Caco-2 (cell line): Measurements from ENCODE around the gene GOLPH3. TPM values are rescaled to one million over a fixed set of nuclear protein-coding genes. Genes with fewer than 3 reads are reported as not detected.

Experiments used
- Bru-seq: library from RNA; stranded (reverse); fragments of 400-500 nt; gene quantifications from one replicate; lab custom pipeline; 2021; lab: Mats Ljungman, UMichigan
- BruChase-seq, 2 experiments: library from RNA; stranded (reverse); fragments of 400-500 nt; gene quantifications; one replicate each; lab custom pipeline; 2021; lab: Mats Ljungman, UMichigan
- BruUV-seq: library from RNA; stranded (reverse); fragments of 400-500 nt; replicated peaks from 2 replicates; lab custom pipeline; 2021; lab: Mats Ljungman, UMichigan
- CTCF ChIA-PET: fragments of 300-600 bp; sonication (Branson Sonifier 250); formaldehyde crosslinking; loops from one replicate; lab custom pipeline; 2022; ENCODE audit warnings: antibody characterized with exemption; lab: Charles Lee
- POLR2A ChIA-PET: fragments of 300-600 bp; sonication (Branson Sonifier 250); formaldehyde crosslinking; loops from one replicate; lab custom pipeline; 2022; ENCODE audit warnings: antibody characterized with exemption; lab: Charles Lee
- DNase-seq, 2 experiments: peaks; one replicate each; pipeline versions ENCODE4 v3.0.0 to v3.0.0-alpha.2; 2020 to 2022
- H3K27me3 ChIP-seq: replicated peaks from 2 replicates; pipeline ENCODE4 v1.6.0; 2011; ENCODE audit warnings: low read length; ENCODE audit not compliant: control insufficient read depth, insufficient read depth
- H3K36me3 ChIP-seq: 2 replicates; pipeline ENCODE4 v1.5.1; 2011; ENCODE audit warnings: low read length; ENCODE audit not compliant: control insufficient read depth, insufficient read depth
- H3K4me1 ChIP-seq: fragments of 250-450 bp; sonication (Bioruptor Pico); 2 replicates; pipeline ENCODE4 v1.5.1; 2020; ENCODE audit warnings: mild to moderate bottlenecking
- H3K4me3 ChIP-seq: 2 replicates; pipeline ENCODE4 v1.5.1; 2011; ENCODE audit warnings: low read depth, mild to moderate bottlenecking, control low read depth, low read length
- H3K9me3 ChIP-seq: fragments of 250-450 bp; sonication (Bioruptor Pico); 2 replicates; pipeline ENCODE4 v1.5.1; 2020; ENCODE audit warnings: mild to moderate bottlenecking, moderate library complexity
- H3K27ac Mint-ChIP-seq: one replicate; pipeline ENCODE4 v1.8.0; 2022; ENCODE audit warnings: mixed read lengths; ENCODE audit not compliant: unreplicated experiment
- H3K27me3 Mint-ChIP-seq: one replicate; pipeline ENCODE4 v1.8.0; 2022; ENCODE audit warnings: mixed read lengths; ENCODE audit not compliant: insufficient read depth, unreplicated experiment
- H3K36me3 Mint-ChIP-seq: one replicate; pipeline ENCODE4 v1.8.0; 2022; ENCODE audit warnings: mild to moderate bottlenecking, mixed read lengths; ENCODE audit not compliant: insufficient read depth, unreplicated experiment
- H3K4me1 Mint-ChIP-seq: one replicate; pipeline ENCODE4 v1.8.0; 2022; ENCODE audit warnings: low read depth, mixed read lengths; ENCODE audit not compliant: unreplicated experiment
- H3K4me3 Mint-ChIP-seq: one replicate; pipeline ENCODE4 v1.8.0; 2022; ENCODE audit warnings: mild to moderate bottlenecking, moderate library complexity, mixed read lengths; ENCODE audit not compliant: unreplicated experiment
- H3K9me3 Mint-ChIP-seq: one replicate; pipeline ENCODE4 v1.8.0; 2022; ENCODE audit warnings: mixed read lengths; ENCODE audit not compliant: unreplicated experiment
- intact Hi-C: fragments of 100-400 bp; cut with micrococcal nuclease; formaldehyde crosslinking; loops from one replicate; pipeline ENCODE4 v1.10.0; 2022; ENCODE audit not compliant: unreplicated experiment
- long read RNA-seq: library from polyadenylated mRNA; stranded (forward); transcript quantifications from one replicate; pipeline ENCODE4 v2.0.0, GENCODE V29; 2022
- total RNA-seq: library from RNA; stranded (reverse); gene quantifications from 2 replicates; pipeline ENCODE4 v1.2.3, GENCODE V29; 2022
- TF ChIP-seq, protein P1 (sequence below), 2 experiments: fragments of 200-600 bp in 1 of 2; IDR thresholded peaks; 1 replicate in 1 of 2; 2 replicates in 1 of 2; pipeline versions ENCODE4 v1.5.1 to v1.8.0; 2011 to 2022; ENCODE audit warnings: antibody characterized with exemption in 1 of 2, control low read depth in 1 of 2, inconsistent platforms in 1 of 2, low read depth in 1 of 2, low read length in 1 of 2, mild to moderate bottlenecking in 1 of 2, moderate library complexity in 1 of 2; ENCODE audit not compliant: insufficient read depth in 1 of 2, severe bottlenecking in 1 of 2, unreplicated experiment in 1 of 2

GOLPH3 gene
- total RNA-seq (107 and 122 TPM in 2 replicates), Bru-seq, nascent RNA (percentile 96 among the genes with signal in this experiment), BruChase-seq, experiment 1, labeled RNA remaining after a 2-hour chase (percentile 96 among the genes with signal in this experiment), BruChase-seq, experiment 2, labeled RNA remaining after a 6-hour chase (percentile 96 among the genes with signal in this experiment)
- long read RNA-seq, transcript GOLPH3-201 (4 exons, 2,721 nt) = major isoform, 208 of 223 reads
- long read RNA-seq, transcript GOLPH3-203 (3 exons, 665 nt) = minor isoform, 5 of 223 reads
- long read RNA-seq, partial matches to known transcripts = 1 of 223 reads
- long read RNA-seq, other reads (novel, unspliced or antisense) = 8 of 223 reads

DNA sequence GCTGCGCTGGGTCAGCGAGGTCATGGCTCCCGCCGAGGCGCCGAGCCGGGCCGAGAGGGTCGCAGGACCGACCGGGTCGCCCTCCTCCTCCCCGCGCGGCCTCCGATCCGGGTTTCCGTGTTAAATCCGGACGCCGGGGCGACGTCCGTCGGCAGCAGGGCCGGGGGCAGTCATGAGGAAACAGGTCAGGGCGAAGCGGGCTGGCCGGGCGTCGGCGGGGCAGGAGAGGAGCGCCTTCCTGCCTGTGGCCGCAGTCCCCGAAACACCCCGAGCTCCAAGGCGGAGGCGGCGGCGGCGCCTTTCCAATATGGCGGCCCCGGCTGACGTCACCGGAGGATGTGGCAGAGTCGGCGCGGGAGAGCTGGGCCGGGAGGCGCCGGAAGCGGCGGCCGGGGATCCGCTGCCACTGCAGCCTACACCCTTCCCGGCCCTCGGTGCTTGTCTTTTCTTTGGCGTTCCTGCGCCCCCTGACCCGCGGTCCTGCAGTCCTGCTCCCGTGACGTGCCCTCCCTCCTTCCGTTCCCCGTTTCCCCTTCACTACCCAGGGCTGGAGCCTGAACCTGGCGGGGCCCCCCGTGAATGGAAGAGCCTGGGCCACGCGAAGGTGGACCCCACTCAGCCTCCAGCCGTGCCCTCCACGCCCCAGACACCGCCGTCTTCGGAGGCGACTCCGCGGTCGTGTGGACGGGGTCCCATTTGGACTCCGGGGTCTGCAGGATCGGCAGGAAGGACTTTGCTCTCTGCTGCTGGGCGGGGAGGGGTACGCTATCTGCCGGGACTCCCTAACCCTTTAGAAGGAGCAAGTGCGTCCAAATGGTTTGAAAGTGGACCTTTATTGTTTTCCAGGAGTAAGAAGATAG lies at the start of gene GOLPH3:
GOLPH3 (minus strand) TSS at position 309 of the 860 bp plus-strand sequence; CDS start at position 24, 285 bp downstream.
- no peaks in the 10 kb centered on the region; the same call in 1 of the 2 replicates for H3K36me3 ChIP-seq
- H3K9me3 ChIP-seq = no peaks in the 10 kb centered on the region
- peak; percentile 93 to 96 for DNase-seq
- Mint-ChIP-seq H3K9me3 (no peaks in the 10 kb centered on the region), H3K27me3 (no peaks in the 10 kb centered on the region), H3K27ac (peak within 1 kb of the TSS; percentile 98), H3K4me1 (peaks cover 7% of the 10 kb centered on the region), H3K36me3 (peaks cover 54% of the 10 kb centered on the region), H3K4me3 (peak within 1 kb of the TSS; percentile 90)
- peak within 1 kb of the TSS; percentile 98 for H3K4me3 ChIP-seq
- no TSS peak for BruUV-seq
- CTCF ChIA-PET = interaction anchor here (0.5 to 1.1 kb wide), 4 partner anchors 17 to 372 kb away, joined by 3 read pairs; no protein-coding TSS in a partner anchor
- TF ChIP-seq, protein P1, sequence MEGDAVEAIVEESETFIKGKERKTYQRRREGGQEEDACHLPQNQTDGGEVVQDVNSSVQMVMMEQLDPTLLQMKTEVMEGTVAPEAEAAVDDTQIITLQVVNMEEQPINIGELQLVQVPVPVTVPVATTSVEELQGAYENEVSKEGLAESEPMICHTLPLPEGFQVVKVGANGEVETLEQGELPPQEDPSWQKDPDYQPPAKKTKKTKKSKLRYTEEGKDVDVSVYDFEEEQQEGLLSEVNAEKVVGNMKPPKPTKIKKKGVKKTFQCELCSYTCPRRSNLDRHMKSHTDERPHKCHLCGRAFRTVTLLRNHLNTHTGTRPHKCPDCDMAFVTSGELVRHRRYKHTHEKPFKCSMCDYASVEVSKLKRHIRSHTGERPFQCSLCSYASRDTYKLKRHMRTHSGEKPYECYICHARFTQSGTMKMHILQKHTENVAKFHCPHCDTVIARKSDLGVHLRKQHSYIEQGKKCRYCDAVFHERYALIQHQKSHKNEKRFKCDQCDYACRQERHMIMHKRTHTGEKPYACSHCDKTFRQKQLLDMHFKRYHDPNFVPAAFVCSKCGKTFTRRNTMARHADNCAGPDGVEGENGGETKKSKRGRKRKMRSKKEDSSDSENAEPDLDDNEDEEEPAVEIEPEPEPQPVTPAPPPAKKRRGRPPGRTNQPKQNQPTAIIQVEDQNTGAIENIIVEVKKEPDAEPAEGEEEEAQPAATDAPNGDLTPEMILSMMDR (IDR thresholded peaks at IDR 0.05; ENCODE audit: insufficient read depth in 1 of 2, low read depth in 1 of 2, low read length in 1 of 2, severe bottlenecking in 1 of 2, unreplicated experiment in 1 of 2) = no peak
- H3K4me1 ChIP-seq = 0 out of 2 replicates have a peak, but pooled peaks cover 4% of the 10 kb centered on the region
- intact Hi-C loops = loop anchor here (1.0 to 5.0 kb wide), 3 partner anchors 50 to 153 kb away; partner anchors contain the start of gene MTMR12
- H3K27me3 ChIP-seq = no peaks in the 10 kb centered on the region
- POLR2A ChIA-PET = interaction anchor here (0.6 to 1.9 kb wide), 8 partner anchors 17 to 300 kb away, joined by 3 to 10 read pairs (median 4); no protein-coding TSS in a partner anchor

DNA sequence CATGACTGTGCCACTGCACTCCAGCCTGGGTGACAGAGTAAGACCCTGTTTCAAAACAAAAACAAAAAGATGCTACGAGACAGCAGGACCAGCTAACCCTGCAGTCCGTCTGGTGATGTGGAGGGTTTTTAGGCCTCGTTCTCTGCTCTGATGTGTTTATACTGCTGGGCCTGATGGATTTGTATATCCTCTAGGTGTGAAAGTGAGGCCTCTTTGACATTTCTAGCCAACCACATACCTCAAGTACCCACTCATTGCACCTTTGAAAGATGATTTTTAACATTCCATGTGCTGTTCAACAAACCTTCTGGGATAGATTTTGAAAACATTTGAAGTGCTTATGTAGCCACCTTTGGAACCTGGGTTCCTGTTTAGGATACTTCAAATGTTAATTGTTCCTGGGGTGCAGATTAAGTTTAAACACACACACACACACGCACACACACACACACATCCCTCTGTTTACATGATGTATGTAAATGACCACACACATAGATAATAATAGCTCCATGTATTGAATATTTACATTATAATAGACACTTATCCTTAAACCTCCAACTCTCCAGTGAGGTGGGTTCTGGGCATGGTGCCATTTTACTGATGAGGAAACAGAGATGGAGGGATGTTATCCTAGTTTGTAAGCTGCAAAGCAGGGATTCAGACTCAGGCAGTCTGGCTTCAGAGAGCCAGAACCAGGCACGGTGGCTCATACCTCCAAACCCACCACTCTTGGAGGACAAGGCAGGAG lies 48.8 kb upstream of the GOLPH3 start:
- DNase-seq = no peak
- H3K36me3 ChIP-seq = no peaks in the 10 kb centered on the region
- H3K36me3 Mint-ChIP-seq = peaks cover 32% of the 10 kb centered on the region
- H3K27me3 ChIP-seq = no peaks in the 10 kb centered on the region
- no TSS peak for BruUV-seq
- intact Hi-C loops = no loop called here
- peaks cover 16% of the 10 kb centered on the region for H3K4me1 Mint-ChIP-seq
- peak overlapping the region; percentile 83 for H3K27ac Mint-ChIP-seq
- CTCF ChIA-PET = no interaction called here
- H3K4me3 ChIP-seq = no peak overlapping the region
- no peaks in the 10 kb centered on the region for H3K9me3 ChIP-seq
- H3K9me3 Mint-ChIP-seq = no peaks in the 10 kb centered on the region
- no peak overlapping the region for H3K4me3 Mint-ChIP-seq
- TF ChIP-seq, protein P1 (IDR thresholded peaks at IDR 0.05; ENCODE audit: insufficient read depth in 1 of 2, low read depth in 1 of 2, low read length in 1 of 2, severe bottlenecking in 1 of 2, unreplicated experiment in 1 of 2) = no peak
- POLR2A ChIA-PET = no interaction called here
- no peaks in the 10 kb centered on the region for H3K27me3 Mint-ChIP-seq
- H3K4me1 ChIP-seq = peaks cover 27% of the 10 kb centered on the region
